PC-9 (cell line): ENCODE measurements around the gene CCL21. TPM values are rescaled to one million over a fixed set of nuclear protein-coding genes. Genes with fewer than 3 reads are reported as not detected.

Source experiments
- BruUV-seq: library from RNA; stranded (reverse); fragments of 400-500 nt; replicated peaks from 2 replicates; lab custom pipeline; 2021; lab: Mats Ljungman, UMichigan
- CTCF ChIA-PET: fragments of 300-600 bp; sonication (Branson Sonifier 250); formaldehyde crosslinking; loops from one replicate; lab custom pipeline; 2022; ENCODE audit warnings: antibody characterized with exemption; lab: Charles Lee
- POLR2A ChIA-PET: fragments of 300-600 bp; sonication (Branson Sonifier 250); formaldehyde crosslinking; loops from one replicate; lab custom pipeline; 2022; ENCODE audit warnings: antibody characterized with exemption; ENCODE audit not compliant: unreplicated experiment; lab: Charles Lee
- DNase-seq, 2 experiments: peaks; one replicate each; pipeline versions ENCODE4 v3.0.0 to v3.0.0-alpha.2; 2015 to 2022; ENCODE audit warnings: mixed read lengths in 1 of 2
- H2AFZ ChIP-seq: fragments of 200-600 bp; sonication (generic); 2 replicates; pipeline ENCODE4 v1.8.1; 2017; ENCODE audit warnings: antibody characterized with exemption
- H3F3A ChIP-seq: fragments of 200-600 bp; sonication (generic); 2 replicates; pipeline ENCODE4 v1.8.1; 2017; ENCODE audit warnings: antibody characterized with exemption, mild to moderate bottlenecking, low read depth; ENCODE audit not compliant: insufficient read depth
- H3K27ac ChIP-seq: fragments of 200-600 bp; sonication (generic); 2 replicates; pipeline ENCODE4 v1.6.1; 2016; ENCODE audit warnings: mixed run types
- H3K27me3 ChIP-seq: fragments of 200-600 bp; sonication (generic); 2 replicates; pipeline ENCODE4 v1.6.1; 2016; ENCODE audit warnings: low read depth, mixed run types; ENCODE audit not compliant: insufficient read depth
- H3K36me3 ChIP-seq: fragments of 200-600 bp; sonication (generic); 2 replicates; pipeline ENCODE4 v1.6.1; 2016; ENCODE audit warnings: low read depth, mixed run types
- H3K4me1 ChIP-seq: fragments of 200-600 bp; sonication (generic); replicated peaks from 2 replicates; pipeline ENCODE4 v1.6.1; 2016; ENCODE audit warnings: mixed run types; ENCODE audit not compliant: insufficient read depth
- H3K4me2 ChIP-seq: fragments of 200-600 bp; sonication (generic); 2 replicates; pipeline ENCODE4 v1.6.1; 2017; ENCODE audit warnings: mixed run types
- H3K4me3 ChIP-seq: fragments of 200-600 bp; sonication (generic); 2 replicates; pipeline ENCODE4 v1.6.1; 2016; ENCODE audit warnings: mixed run types
- H3K79me2 ChIP-seq: fragments of 200-600 bp; sonication (generic); 2 replicates; pipeline ENCODE4 v1.6.1; 2017; ENCODE audit warnings: low read depth, mixed run types
- H3K9me2 ChIP-seq: fragments of 200-600 bp; sonication (generic); 2 replicates; pipeline ENCODE4 v1.8.1; 2017; ENCODE audit warnings: mild to moderate bottlenecking; ENCODE audit not compliant: insufficient read depth
- H3K9me3 ChIP-seq: fragments of 200-600 bp; sonication (generic); 2 replicates; pipeline ENCODE4 v1.8.1; 2016; ENCODE audit warnings: low read depth; ENCODE audit not compliant: insufficient read depth
- H4K20me1 ChIP-seq: fragments of 200-600 bp; sonication (generic); 2 replicates; pipeline ENCODE4 v1.8.1; 2017; ENCODE audit not compliant: insufficient read depth
- EZH2 ChIP-seq: fragments of 200-600 bp; sonication (generic); IDR thresholded peaks from 2 replicates; pipeline ENCODE4 v1.8.0; 2017; ENCODE audit warnings: antibody characterized with exemption, low read depth
- intact Hi-C: fragments of 100-400 bp; cut with micrococcal nuclease; formaldehyde crosslinking; loops from one replicate; pipeline ENCODE4 v1.10.0; 2022; ENCODE audit not compliant: unreplicated experiment
- total RNA-seq: library from RNA; stranded (reverse); gene quantifications from 2 replicates; pipeline ENCODE4 v1.2.3, GENCODE V29; 2021
- TF ChIP-seq, protein P1 (sequence below): fragments of 200-600 bp; sonication (generic); conservative IDR thresholded peaks from 2 replicates; pipeline ENCODE4 v1.6.1; 2017; ENCODE audit warnings: mixed run types, antibody characterized with exemption, mild to moderate bottlenecking, moderate library complexity

The CCL21 gene
- total RNA-seq, 1 experiment from 2014 or later: not detected

DNA sequence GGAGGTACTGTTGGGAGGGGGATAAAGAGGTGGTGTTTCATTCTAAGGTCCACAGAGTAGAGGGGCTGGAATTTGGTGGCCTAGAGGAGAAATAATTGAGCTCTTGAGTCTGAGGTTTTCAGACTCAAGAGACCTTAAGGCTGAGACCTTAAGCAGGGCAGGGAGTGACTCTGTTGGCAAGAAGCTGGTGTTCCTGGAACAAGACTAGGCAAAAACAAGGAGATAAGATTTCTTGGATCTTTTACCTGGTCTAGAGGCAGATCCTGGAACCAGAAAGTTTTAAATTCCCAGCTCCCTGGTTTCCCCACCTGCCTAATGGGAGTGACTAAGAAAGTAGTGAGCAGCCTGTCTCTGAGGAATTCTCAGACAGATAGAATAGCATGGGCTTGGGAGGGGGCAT lies 4.1 kb upstream of the CCL21 start:
- no peaks in the 10 kb centered on the region for H3F3A ChIP-seq
- CTCF ChIA-PET: no interaction called here
- H3K9me2 ChIP-seq: no peaks in the 10 kb centered on the region
- H3K79me2 ChIP-seq: no peaks in the 10 kb centered on the region
- BruUV-seq: no TSS peak
- no peak overlapping the region for H3K4me2 ChIP-seq
- H3K4me1 ChIP-seq: no peaks in the 10 kb centered on the region
- no peaks in the 10 kb centered on the region for H3K9me3 ChIP-seq
- H3K27me3 ChIP-seq: no peaks in the 10 kb centered on the region
- TF ChIP-seq EZH2: no peak
- TF ChIP-seq, protein P1, sequence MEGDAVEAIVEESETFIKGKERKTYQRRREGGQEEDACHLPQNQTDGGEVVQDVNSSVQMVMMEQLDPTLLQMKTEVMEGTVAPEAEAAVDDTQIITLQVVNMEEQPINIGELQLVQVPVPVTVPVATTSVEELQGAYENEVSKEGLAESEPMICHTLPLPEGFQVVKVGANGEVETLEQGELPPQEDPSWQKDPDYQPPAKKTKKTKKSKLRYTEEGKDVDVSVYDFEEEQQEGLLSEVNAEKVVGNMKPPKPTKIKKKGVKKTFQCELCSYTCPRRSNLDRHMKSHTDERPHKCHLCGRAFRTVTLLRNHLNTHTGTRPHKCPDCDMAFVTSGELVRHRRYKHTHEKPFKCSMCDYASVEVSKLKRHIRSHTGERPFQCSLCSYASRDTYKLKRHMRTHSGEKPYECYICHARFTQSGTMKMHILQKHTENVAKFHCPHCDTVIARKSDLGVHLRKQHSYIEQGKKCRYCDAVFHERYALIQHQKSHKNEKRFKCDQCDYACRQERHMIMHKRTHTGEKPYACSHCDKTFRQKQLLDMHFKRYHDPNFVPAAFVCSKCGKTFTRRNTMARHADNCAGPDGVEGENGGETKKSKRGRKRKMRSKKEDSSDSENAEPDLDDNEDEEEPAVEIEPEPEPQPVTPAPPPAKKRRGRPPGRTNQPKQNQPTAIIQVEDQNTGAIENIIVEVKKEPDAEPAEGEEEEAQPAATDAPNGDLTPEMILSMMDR: no peak
- no peak overlapping the region for H3K4me3 ChIP-seq
- intact Hi-C loops: no loop called here
- H3K36me3 ChIP-seq: no peaks in the 10 kb centered on the region
- H2AFZ ChIP-seq: no peak overlapping the region
- H4K20me1 ChIP-seq: no peaks in the 10 kb centered on the region
- H3K27ac ChIP-seq: no peak overlapping the region
- POLR2A ChIA-PET: no interaction called here
- DNase-seq: no peak

DNA sequence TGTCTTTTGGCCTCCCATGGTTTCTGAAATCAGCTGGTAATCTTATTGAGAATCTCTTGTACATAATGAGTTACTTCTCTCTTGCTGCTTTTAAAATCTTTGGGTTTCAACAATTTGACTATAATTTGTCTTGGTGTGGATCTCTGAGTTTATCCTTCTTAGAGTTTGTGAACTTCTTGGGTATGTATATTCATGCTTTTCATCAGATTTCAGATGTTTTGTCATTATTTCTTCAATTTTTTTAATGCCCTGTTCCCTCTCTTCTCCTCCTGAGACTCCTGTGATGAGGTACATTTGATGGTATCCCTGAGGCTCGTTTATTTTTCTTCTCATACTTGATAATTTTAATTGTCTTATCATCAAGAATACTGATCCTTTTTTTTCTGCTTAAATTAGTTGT lies 2.2 kb upstream of the CCL21 start:
- Histone ChIP-seq H3K4me3 (no peak overlapping the region), H3K9me2 (no peaks in the 10 kb centered on the region), H3K4me2 (no peak overlapping the region), H3K4me1 (no peaks in the 10 kb centered on the region), H3K27me3 (no peaks in the 10 kb centered on the region), H3F3A (no peaks in the 10 kb centered on the region), H2AFZ (no peak overlapping the region), H3K27ac (no peak overlapping the region), H3K36me3 (no peaks in the 10 kb centered on the region), H4K20me1 (no peaks in the 10 kb centered on the region), H3K79me2 (no peaks in the 10 kb centered on the region), H3K9me3 (no peaks in the 10 kb centered on the region)
- BruUV-seq: no TSS peak
- ChIA-PET POLR2A (no interaction called here), CTCF (no interaction called here)
- DNase-seq: no peak
- intact Hi-C loops: no loop called here
- TF ChIP-seq, protein P1: no peak
- no peak for TF ChIP-seq EZH2

DNA sequence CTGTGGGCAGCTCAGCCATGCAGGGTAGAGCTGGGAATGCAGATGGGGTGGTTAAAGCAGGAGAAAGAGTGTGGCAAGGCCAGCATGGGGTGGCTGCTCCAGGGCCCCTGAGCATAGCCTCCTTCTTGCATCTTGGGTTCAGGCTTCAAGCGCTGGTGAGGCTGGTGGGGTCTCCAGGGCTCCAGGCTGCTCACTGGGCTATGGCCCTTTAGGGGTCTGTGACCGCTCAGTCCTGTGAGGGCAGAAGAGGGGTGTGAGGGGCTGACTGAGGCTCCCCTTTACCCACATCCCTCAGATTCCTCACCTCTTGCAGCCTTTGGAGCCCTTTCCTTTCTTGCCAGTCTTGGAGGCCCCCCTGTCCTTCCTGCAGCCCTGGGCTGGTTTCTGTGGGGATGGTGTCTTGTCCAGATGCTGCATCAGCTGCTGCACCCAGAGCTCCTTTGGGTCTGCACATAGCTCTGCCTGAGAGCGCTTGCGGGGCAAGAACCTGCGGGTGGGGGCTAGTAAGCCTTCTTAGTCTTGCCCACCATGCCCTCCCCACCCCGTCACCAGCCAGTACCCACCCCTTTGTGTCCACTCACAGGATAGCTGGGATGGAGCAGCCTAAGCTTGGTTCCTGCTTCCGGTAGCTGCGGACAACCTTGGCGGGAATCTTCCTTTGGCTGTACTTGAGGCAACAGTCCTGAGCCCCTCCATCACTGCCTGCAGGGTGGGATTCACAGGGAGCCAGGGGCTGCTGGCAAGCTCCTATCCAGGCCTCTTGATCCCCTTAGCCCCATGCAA lies 549 bp downstream of the CCL21 start:
- ChIA-PET POLR2A (interaction anchor here (0.6 kb wide), 1 partner anchor 44 kb away, joined by 3 read pairs; no protein-coding TSS in a partner anchor), CTCF (no interaction called here)
- Histone ChIP-seq H3K36me3 (no peaks in the 10 kb centered on the region), H2AFZ (no peak overlapping the region), H3K9me3 (no peaks in the 10 kb centered on the region), H3K79me2 (no peaks in the 10 kb centered on the region), H3F3A (no peaks in the 10 kb centered on the region), H3K4me2 (no peak overlapping the region), H4K20me1 (no peaks in the 10 kb centered on the region), H3K4me1 (no peaks in the 10 kb centered on the region), H3K27me3 (no peaks in the 10 kb centered on the region), H3K27ac (no peak overlapping the region), H3K9me2 (no peaks in the 10 kb centered on the region), H3K4me3 (no peak overlapping the region)
- BruUV-seq: no TSS peak
- intact Hi-C loops: no loop called here
- DNase-seq: no peak
- TF ChIP-seq, protein P1: no peak
- TF ChIP-seq EZH2: no peak
